Calu3 (cell line): Measurements from ENCODE around the gene ISX. TPM values are rescaled to one million over a fixed set of nuclear protein-coding genes. Genes with fewer than 3 reads are reported as not detected.

Experiments
- BruUV-seq: library from RNA; stranded (reverse); fragments of 400-500 nt; replicated peaks from 2 replicates; lab custom pipeline; 2021; lab: Mats Ljungman, UMichigan
- CTCF ChIA-PET: fragments of 300-600 bp; sonication (Branson Sonifier 250); formaldehyde crosslinking; loops from one replicate; lab custom pipeline; 2022; ENCODE audit warnings: antibody characterized with exemption; lab: Charles Lee
- DNase-seq: peaks from one replicate; pipeline ENCODE4 v3.0.0; 2022
- H3K27ac Mint-ChIP-seq: one replicate; pipeline ENCODE4 v1.8.0; 2022; ENCODE audit warnings: mixed read lengths; ENCODE audit not compliant: unreplicated experiment
- H3K27me3 Mint-ChIP-seq: one replicate; pipeline ENCODE4 v1.8.0; 2022; ENCODE audit warnings: mixed read lengths; ENCODE audit not compliant: unreplicated experiment
- H3K36me3 Mint-ChIP-seq: one replicate; pipeline ENCODE4 v1.8.0; 2022; ENCODE audit warnings: mild to moderate bottlenecking, moderate library complexity, mixed read lengths; ENCODE audit not compliant: insufficient read depth, unreplicated experiment
- H3K4me1 Mint-ChIP-seq: one replicate; pipeline ENCODE4 v1.8.0; 2022; ENCODE audit warnings: mild to moderate bottlenecking, low read depth, mixed read lengths; ENCODE audit not compliant: unreplicated experiment
- H3K4me3 Mint-ChIP-seq: one replicate; pipeline ENCODE4 v1.8.0; 2022; ENCODE audit warnings: mild to moderate bottlenecking, low read depth, moderate library complexity, mixed read lengths; ENCODE audit not compliant: unreplicated experiment
- H3K9me3 Mint-ChIP-seq: one replicate; pipeline ENCODE4 v1.8.0; 2022; ENCODE audit warnings: low read depth, mixed read lengths; ENCODE audit not compliant: unreplicated experiment
- CTCF ChIP-seq: fragments of 200-600 bp; IDR thresholded peaks from one replicate; pipeline ENCODE4 v1.8.0; 2022; ENCODE audit warnings: antibody characterized with exemption; ENCODE audit not compliant: unreplicated experiment
- intact Hi-C: fragments of 100-400 bp; cut with micrococcal nuclease; formaldehyde crosslinking; loops from one replicate; pipeline ENCODE4 v1.10.0; 2022; ENCODE audit not compliant: unreplicated experiment
- total RNA-seq: library from RNA; stranded (reverse); gene quantifications from 2 replicates; pipeline ENCODE4 v1.2.3, GENCODE V29; 2022

The ISX gene
- total RNA-seq, 1 experiment from 2014 or later, result not detected

- H3K36me3 Mint-ChIP-seq, result no peaks in the 10 kb centered on the region
- H3K4me3 Mint-ChIP-seq, result no peak overlapping the region
- no TSS peak for BruUV-seq
- H3K27me3 Mint-ChIP-seq, result peaks cover 36% of the 10 kb centered on the region
- TF ChIP-seq CTCF, result no peak
- H3K9me3 Mint-ChIP-seq, result no peaks in the 10 kb centered on the region
- H3K4me1 Mint-ChIP-seq, result no peaks in the 10 kb centered on the region
- DNase-seq, result no peak
- intact Hi-C loops, result no loop called here
- CTCF ChIA-PET, result interaction anchor here (1.5 kb wide), 1 partner anchor 34 kb away, joined by 3 read pairs; no protein-coding TSS in a partner anchor
- no peak overlapping the region for H3K27ac Mint-ChIP-seq
These were observed 26.4 kb downstream of the ISX start for GRCh38 chr22:35092406-35092805.

GRCh38 chr22:35098921-35099320 is 33.0 kb downstream of the ISX start:
- CTCF ChIA-PET, result no interaction called here
- intact Hi-C loops, result no loop called here
- no peak for DNase-seq
- Mint-ChIP-seq H3K4me3 (no peak overlapping the region), H3K27ac (no peak overlapping the region), H3K9me3 (no peaks in the 10 kb centered on the region), H3K36me3 (no peaks in the 10 kb centered on the region), H3K4me1 (no peaks in the 10 kb centered on the region), H3K27me3 (peaks cover 14% of the 10 kb centered on the region)
- no TSS peak for BruUV-seq
- no peak for TF ChIP-seq CTCF

- Mint-ChIP-seq H3K36me3 (no peaks in the 10 kb centered on the region), H3K27me3 (peaks cover 20% of the 10 kb centered on the region), H3K9me3 (no peaks in the 10 kb centered on the region), H3K4me1 (no peaks in the 10 kb centered on the region), H3K27ac (no peak overlapping the region), H3K4me3 (no peak overlapping the region)
- no TSS peak for BruUV-seq
- intact Hi-C loops, result no loop called here
- DNase-seq, result no peak
- CTCF ChIA-PET, result no interaction called here
- no peak for TF ChIP-seq CTCF
These were observed 33.9 kb downstream of the ISX start for GRCh38 chr22:35099883-35100282.

GRCh38 chr22:35102663-35103062 is 36.7 kb downstream of the ISX start:
- intact Hi-C loops, result no loop called here
- Mint-ChIP-seq H3K4me1 (no peaks in the 10 kb centered on the region), H3K36me3 (no peaks in the 10 kb centered on the region), H3K4me3 (no peak overlapping the region), H3K27me3 (peaks cover 19% of the 10 kb centered on the region), H3K27ac (no peak overlapping the region), H3K9me3 (no peaks in the 10 kb centered on the region)
- BruUV-seq, result no TSS peak
- no peak for TF ChIP-seq CTCF
- peak; percentile 51 for DNase-seq
- CTCF ChIA-PET, result interaction anchor here (0.6 kb wide), 3 partner anchors 19 to 1162 kb away, joined by 4 to 7 read pairs (median 5); no protein-coding TSS in a partner anchor
